GM13976 (cell line): ENCODE measurements around the gene BRDT.

Source experiments
- DNase-seq: peaks from one replicate; pipeline ENCODE4 v3.0.0; 2012; ENCODE audit warnings: low spot score
- CTCF ChIP-seq: IDR thresholded peaks from 2 replicates; pipeline ENCODE4 v1.5.1; 2012; ENCODE audit warnings: borderline replicate concordance, mild to moderate bottlenecking; ENCODE audit not compliant: insufficient read depth; ENCODE audit errors: extremely low read depth, missing control alignments, control extremely low read depth
- in situ Hi-C: fragments of 300-500 bp; cut with MboI; formaldehyde crosslinking; loops from one replicate; pipeline ENCODE4 v1.12.0; 2022; ENCODE audit warnings: low sequenced_read_pairs, mixed read lengths, inconsistent platforms; ENCODE audit not compliant: unreplicated experiment

BRDT gene

DNA sequence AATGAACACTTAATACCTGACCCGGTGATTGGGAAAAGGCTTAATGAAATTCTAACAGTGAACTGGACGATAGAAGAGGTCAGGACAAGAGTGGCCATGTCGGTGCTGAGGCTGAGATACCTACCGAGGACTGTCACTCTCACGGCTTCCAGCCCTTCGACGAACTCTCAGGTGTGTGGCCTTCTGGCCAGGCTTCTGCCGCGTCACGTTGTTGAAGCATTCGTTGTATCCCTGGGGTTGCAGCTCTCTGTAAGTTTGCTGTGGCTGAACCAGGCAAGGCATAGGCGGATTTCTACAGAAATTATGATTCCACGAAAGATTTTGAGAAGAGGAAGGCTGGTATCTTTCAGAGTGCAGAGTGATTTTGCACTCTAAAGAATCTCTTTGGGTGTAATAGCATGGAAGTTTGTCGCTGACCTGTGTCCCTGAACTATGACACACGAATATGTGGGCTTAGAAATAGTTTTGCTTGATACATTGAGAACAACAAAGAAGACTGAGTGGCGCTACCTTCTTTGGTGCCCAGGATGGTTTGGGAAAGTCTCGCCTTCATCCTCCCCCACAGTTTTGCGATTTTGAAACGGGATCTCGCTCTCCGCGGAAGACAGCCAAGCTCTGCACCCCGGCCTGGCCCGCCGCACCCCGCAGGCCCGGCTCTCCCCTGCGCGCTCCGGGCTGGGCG lies 80.2 kb downstream of the BRDT start:
- in situ Hi-C loops = no loop called here
- DNase-seq = no peak
- TF ChIP-seq CTCF = no peak

GRCh38 chr1:92030656-92031107 lies 81.5 kb downstream of the BRDT start:
- in situ Hi-C loops = no loop called here
- no peak for TF ChIP-seq CTCF
- no peak for DNase-seq

- no peak for TF ChIP-seq CTCF
- DNase-seq = no peak
- in situ Hi-C loops = no loop called here
Observed at GRCh38 chr1:92031281-92032110, 82.3 kb downstream of the BRDT start.

GRCh38 chr1:92037400-92037799 lies 88.2 kb downstream of the BRDT start:
- in situ Hi-C loops = no loop called here

DNA sequence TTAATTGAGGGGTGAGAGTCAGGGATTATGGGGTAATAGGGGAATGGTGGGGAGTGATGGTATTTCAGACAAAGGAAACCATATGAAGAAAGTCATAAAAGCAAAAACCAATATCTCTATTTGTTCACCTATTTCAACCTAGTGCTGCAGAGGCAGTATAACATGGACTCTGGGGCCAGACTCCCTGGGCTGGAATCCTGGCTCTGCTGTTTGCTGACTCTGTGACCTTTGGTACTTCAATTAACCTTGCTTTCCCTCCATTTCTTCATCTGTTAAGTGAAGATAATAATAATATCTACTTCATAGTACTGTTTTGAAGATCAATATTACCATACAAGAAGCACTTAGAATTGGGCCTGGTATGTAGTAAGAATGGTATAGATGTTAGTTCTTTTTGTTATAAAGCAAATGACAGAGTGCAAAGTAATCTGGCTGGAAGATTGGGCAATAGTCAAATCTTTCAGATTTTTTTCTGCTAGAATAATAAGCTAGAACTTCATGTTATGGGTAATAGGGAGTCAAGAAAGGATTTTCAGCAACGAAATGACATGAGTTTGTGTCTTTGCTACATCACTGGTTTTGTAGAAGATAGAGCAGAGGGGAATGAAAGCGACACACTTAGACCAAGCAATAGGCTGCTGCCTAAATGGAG lies 89.6 kb downstream of the BRDT start:
- TF ChIP-seq CTCF = no peak
- in situ Hi-C loops = no loop called here
- DNase-seq = no peak

More at GRCh38 chr1:92037400-92037799, 88.2 kb downstream of the BRDT start:
- no peak for TF ChIP-seq CTCF
- DNase-seq = no peak

- TF ChIP-seq CTCF = no peak
- in situ Hi-C loops = no loop called here
- no peak for DNase-seq
Observed at GRCh38 chr1:92040971-92041370, 91.8 kb downstream of the BRDT start.
